GM21529 (cell line): ENCODE results near the gene EDEM1.
"Not testable (repeated sequence)": the region's sequence is repeated elsewhere in the genome, so short reads cannot be mapped to it uniquely, and the experiment has no call there.

Experiments
- ATAC-seq: cut with Tn5 transposase; IDR thresholded peaks from one replicate; pipeline ENCODE4 v1.9.1; 2021; ENCODE audit not compliant: unreplicated experiment

Gene EDEM1

DNA sequence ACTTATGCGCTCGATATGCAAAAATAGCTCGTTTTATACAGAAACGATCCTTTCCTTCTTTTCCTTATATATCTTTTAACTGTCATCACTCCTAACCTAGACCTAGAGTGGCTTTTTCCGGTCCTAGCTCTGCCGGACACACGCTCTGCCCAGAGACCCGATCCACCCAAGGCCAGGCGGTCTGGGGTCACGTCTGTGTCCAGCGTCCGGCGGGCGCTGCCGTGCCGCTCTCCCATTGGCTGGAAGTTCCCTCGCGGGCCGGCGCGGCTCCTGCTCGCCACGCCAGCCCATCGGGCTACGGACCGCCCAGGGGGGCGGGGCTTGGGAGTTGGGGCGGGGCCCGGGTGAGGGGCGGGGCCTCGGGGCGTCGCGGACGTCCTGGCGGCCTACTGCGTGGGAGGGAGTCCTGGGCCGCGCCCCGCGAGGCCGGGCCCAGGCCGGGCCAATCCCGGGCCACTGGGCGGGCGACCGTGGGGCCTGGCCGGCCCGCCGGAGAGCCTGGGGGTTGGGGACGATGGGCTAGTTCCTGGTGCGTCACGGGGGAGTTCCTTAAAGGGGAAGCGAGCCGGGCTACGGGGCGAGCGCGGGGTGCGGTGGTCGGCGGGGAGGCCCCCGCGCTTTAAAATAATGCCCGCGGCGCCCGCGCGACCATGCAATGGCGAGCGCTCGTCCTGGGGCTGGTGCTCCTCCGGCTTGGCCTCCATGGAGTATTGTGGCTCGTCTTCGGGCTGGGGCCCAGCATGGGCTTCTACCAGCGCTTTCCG, at the start of gene EDEM1:
EDEM1 (plus strand) TSS at position 552 of the 764 bp plus-strand sequence; CDS start at position 651, 99 bp downstream.
- peak; percentile 77 for ATAC-seq

- peak; percentile 22 for ATAC-seq
These were observed 49.1 kb upstream of the EDEM1 start for GRCh38 chr3:5138214-5138981.

DNA sequence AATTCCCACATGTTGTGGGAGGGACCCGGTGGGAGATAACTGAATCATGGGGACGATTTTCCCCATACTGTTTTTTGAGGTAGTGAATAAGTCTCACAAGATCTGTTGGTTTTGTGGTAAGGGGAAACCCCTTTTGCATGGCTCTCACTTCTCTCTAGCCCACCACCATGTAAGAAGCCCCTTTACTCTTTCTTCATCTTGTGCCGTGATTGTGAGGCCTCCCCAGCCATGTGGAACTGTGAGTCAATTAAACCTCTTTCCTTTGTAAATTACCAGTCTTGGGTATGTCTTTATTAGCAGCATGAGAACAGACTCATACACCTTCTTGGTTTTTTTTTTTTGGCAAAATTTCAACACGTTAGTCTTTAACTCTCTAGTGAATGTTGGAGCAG, 47.3 kb upstream of the EDEM1 start:
- ATAC-seq: peak; percentile 39

DNA sequence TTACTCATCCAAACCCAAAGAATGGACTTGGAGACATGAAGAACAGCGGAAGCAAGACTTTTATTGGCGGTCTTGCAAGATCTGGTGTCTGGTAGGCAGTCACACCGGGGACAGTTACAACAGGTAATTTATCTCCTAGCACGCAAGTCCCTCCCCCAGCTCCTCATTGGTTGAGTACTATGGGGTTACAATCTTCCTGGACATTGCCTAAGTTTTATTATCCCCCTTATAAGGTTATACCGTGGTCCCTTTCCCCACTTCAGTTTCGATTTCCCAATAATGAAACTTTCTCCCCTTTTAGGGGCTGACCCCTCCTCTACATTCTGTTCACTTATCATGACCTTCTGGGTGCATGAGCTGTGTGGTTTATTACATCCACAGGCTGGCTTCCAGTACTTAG, 46.7 kb upstream of the EDEM1 start:
- no peak for ATAC-seq

DNA sequence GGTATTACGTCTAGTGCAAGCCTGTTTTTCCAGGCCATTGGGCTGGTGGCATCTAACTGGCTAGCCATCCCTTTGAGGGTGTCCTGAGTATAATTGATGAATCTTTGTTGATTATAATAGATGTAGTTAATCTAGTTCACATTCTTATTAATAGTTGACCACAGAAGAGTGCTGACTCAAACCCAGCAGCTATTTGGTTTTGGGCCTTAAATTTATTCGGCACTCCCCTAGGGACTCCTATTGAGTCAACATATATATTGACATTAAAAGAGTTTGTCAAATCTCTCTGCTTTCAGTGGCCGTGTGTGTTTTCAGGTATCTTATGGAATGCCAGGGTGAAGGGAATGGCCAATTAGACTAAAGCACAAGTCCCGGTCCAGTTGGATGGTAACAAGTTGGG, 45.7 kb upstream of the EDEM1 start:
- ATAC-seq: no peak

- ATAC-seq: no peak
These were observed 44.0 kb upstream of the EDEM1 start for GRCh38 chr3:5143464-5143863.

GRCh38 chr3:5144316-5144994, 43.1 kb upstream of the EDEM1 start:
- ATAC-seq: no peak

GRCh38 chr3:5145120-5145519, 42.4 kb upstream of the EDEM1 start:
- ATAC-seq: no peak

- not testable (repeated sequence) for ATAC-seq
These were observed 40.4 kb upstream of the EDEM1 start for GRCh38 chr3:5147152-5147551.

DNA sequence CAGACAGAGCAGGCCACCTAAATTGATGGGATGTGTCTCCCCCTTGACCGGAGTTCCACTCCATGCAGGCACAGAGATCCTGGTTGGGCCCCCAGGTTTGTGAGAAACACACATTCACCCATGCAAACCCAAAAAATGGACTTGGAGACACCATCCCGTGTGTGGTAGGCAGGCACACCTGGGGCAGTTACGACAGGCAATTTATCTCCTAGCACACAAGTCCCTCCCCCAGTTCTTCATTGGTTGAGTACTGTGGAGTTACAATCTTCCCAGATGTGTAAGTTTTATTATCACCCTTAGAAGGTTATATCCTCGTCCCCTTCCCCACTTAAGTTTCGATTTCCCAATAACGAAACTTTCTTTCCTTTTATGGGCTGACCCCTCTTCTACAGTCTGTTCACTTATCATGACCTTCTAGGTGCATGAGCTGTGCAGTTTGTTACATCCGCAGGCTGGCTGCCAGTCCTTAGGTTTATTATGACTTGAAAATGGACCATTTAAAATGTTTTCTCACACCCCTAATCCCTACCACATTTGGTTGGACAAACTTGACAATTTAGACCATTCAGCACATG, 38.1 kb upstream of the EDEM1 start:
- no peak for ATAC-seq

DNA sequence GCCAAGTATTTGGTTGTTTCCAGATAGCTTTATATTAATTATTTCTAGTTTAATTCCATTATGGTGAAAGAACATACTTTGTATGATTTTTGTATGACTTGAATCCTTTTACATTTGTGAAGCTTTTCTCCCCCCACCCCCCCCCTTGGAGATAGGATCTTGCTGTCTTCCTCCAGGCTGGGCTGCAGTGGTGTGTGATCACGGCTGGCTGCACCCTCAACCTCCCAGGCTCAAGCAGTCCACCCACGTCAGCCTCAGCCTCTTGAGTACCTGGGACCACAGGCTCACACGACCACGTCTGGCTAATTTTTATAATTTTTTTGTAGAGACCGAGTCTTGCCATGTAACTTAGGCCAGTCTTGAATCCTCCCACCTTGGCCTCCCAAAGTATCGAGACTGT, 35.9 kb upstream of the EDEM1 start:
- peak; percentile 72 for ATAC-seq

DNA sequence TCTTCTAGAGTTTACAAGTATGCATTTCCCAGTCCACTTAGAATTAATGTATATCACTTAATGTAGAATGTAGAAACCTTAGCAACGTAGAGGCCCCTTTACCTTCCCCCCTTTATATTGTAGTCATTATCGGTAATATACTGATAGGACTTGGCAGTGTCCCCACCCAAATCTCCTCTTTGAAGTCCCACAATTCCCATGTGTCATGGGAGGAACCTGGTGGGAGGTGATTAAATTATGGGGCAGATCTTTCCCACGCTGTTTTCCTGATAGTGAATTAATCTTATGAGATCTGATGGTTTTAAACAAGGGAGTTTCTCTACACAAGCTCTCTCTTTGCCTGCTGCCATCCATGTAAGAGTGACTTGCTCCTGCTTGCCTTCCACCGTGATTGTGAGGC, 34.4 kb upstream of the EDEM1 start:
- no peak for ATAC-seq

DNA sequence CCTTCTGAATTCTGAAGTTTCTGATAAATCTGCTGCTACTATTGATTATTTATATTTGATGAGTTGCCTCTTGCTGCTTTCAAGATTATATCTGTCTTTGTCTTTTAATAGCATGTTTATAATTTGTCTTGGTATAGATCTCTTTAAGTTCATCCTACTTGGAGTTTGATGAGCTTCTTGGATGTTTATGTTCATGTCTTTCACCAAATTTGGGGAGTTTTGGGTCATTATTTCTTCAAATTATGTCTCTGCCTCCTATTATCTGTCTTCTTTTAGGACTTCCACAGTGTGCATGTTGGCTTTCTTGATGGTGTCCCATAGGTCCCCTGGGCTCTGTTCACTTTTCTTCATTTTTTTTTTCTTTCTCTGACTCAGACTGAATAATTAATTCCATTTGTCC, 32.3 kb upstream of the EDEM1 start:
- no peak for ATAC-seq

- ATAC-seq: no peak
These were observed 27.2 kb upstream of the EDEM1 start for GRCh38 chr3:5160321-5160720.

GRCh38 chr3:5160940-5161858, 26.3 kb upstream of the EDEM1 start:
- no peak for ATAC-seq

GRCh38 chr3:5162102-5162501, 25.4 kb upstream of the EDEM1 start:
- no peak for ATAC-seq

DNA sequence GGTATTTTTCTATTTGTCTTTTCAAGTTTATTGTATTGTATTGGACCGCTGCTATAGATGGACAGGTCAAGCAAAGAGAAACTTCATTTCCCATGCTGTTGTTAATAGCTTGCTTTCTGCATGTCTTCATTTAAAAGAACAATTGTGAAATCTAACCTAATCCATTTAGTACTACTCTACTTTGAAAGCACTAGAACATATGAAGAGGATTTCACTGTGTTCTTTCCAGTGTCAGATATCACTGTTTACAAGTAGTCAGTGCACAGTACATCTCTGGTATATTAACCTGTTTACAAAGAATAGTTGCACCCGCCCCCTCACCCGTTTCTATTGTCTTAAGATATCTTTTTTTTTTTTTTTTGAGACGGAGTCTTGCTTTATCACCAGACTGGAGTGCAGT, 21.8 kb upstream of the EDEM1 start:
- no peak for ATAC-seq

- ATAC-seq: no peak
These were observed 20.7 kb upstream of the EDEM1 start for GRCh38 chr3:5166846-5167245.

DNA sequence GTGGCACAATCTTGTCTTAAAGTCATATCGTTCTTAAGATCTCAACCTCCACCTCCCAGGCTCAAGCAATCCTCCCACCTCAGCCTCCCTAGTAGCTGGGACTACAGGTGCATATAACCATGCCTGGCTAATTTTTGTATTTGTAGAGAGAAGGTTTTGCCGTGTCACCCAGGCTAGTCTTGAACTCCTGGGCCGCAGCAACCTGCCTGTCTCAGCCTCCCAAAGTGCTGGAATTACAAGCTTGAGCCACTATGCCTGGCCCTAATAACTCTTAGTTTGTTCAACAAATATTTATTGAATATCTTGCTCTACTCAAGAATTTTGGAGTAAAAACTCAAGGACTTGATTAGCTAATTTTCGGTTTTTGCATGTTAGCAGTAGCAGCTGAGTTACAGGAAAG, 19.4 kb upstream of the EDEM1 start:
- no peak for ATAC-seq

DNA sequence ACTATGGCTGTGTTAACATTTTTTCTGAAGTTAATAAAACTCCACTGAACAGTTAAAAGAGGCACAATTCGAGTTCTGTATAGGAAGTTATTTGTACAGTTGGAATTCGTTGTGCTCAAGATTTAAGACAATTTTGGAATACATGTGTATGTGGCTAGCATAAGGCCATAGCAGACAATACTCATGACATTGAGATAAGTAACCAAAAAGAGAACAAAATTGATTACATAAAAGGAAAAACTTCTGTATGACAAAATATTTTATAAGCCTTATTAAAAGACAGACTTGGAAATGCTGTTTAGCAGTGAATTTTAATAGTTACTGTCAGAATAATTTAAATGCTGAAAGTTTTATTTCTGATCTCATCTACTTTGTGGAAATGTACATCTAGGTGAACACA, 17.7 kb upstream of the EDEM1 start:
- ATAC-seq: no peak
